Measurements from ENCODE around the gene EFNA5. TPM values are rescaled to one million over a fixed set of nuclear protein-coding genes. Genes with fewer than 3 reads are reported as not detected.

EFNA5 gene
- polyA plus RNA-seq, 1 donor (not counting 4 experiments of a cell fraction or from before 2014, with no cell fraction given) = 4.8 TPM

GRCh38 chr5:107331312-107331711 lies 339.4 kb downstream of the EFNA5 start:
- Histone ChIP-seq H2AFZ (ENCODE audit: control insufficient read depth, low read length) (no peak overlapping the region), H4K20me1 (ENCODE audit: control insufficient read depth, extremely low read depth, insufficient read depth, low read length) (no peaks in the 10 kb centered on the region), H3K4me3 (ENCODE audit: control insufficient read depth in 2 of 3, extremely low read depth in 1 of 3, insufficient read depth in 2 of 3, low read depth in 1 of 3, low read length in 3 of 3) (no peak overlapping the region), H3K79me2 (ENCODE audit: control insufficient read depth, insufficient read depth, low read length) (no peaks in the 10 kb centered on the region), H3K4me1 (ENCODE audit: control insufficient read depth, extremely low read depth, insufficient read depth, low read length) (peaks cover 7% of the 10 kb centered on the region), H3K36me3 (ENCODE audit: control insufficient read depth in 2 of 2, extremely low read depth in 1 of 2, insufficient read depth in 2 of 2, low read length in 2 of 2) (no peaks in the 10 kb centered on the region), H3K4me2 (ENCODE audit: control insufficient read depth, extremely low read depth, insufficient read depth, low read depth, low read length) (no peak overlapping the region), H3K27me3 (ENCODE audit: control insufficient read depth, extremely low read depth, insufficient read depth, low read length) (no peaks in the 10 kb centered on the region), H3K9me1 (ENCODE audit: control insufficient read depth, extremely low read depth, insufficient read depth, low read length) (no peaks in the 10 kb centered on the region), H3K9ac (ENCODE audit: control insufficient read depth, extremely low read depth, insufficient read depth, low read length) (no peak overlapping the region), H3K27ac (ENCODE audit: control insufficient read depth, insufficient read depth, low read length) (no peak overlapping the region), H3K9me3 (ENCODE audit: control insufficient read depth, low read depth, low read length) (no peaks in the 10 kb centered on the region)
- dilution Hi-C loops (cut with MboI; ENCODE audit: extremely low pct_ligation_motif_present, low sequenced_read_pairs) = no loop called here
- TF ChIP-seq CTCF (optimal IDR thresholded peaks at IDR 0.05 in 1 of 3, IDR thresholded peaks at IDR 0.05 in 1 of 3, conservative IDR thresholded peaks at IDR 0.05 in 1 of 3; ENCODE audit: extremely low read depth in 1 of 3, insufficient read depth in 2 of 3, low read length in 3 of 3) (no peak), EZH2 (IDR thresholded peaks at IDR 0.05; ENCODE audit: low read length) (no peak)
- no peak for FAIRE-seq
- no peak for DNase-seq (ENCODE audit: low read depth, low spot score)

GRCh38 chr5:107330903-107331302 lies 339.8 kb downstream of the EFNA5 start:
- H3K9ac ChIP-seq (ENCODE audit: control insufficient read depth, extremely low read depth, insufficient read depth, low read length) = no peak overlapping the region
- no peaks in the 10 kb centered on the region for H3K27me3 ChIP-seq (ENCODE audit: control insufficient read depth, extremely low read depth, insufficient read depth, low read length)
- no peak for FAIRE-seq
- no peaks in the 10 kb centered on the region for H3K36me3 ChIP-seq (ENCODE audit: control insufficient read depth in 2 of 2, extremely low read depth in 1 of 2, insufficient read depth in 2 of 2, low read length in 2 of 2)
- H2AFZ ChIP-seq (ENCODE audit: control insufficient read depth, low read length) = no peak overlapping the region
- no peaks in the 10 kb centered on the region for H3K9me3 ChIP-seq (ENCODE audit: control insufficient read depth, low read depth, low read length)
- H4K20me1 ChIP-seq (ENCODE audit: control insufficient read depth, extremely low read depth, insufficient read depth, low read length) = no peaks in the 10 kb centered on the region
- H3K79me2 ChIP-seq (ENCODE audit: control insufficient read depth, insufficient read depth, low read length) = no peaks in the 10 kb centered on the region
- dilution Hi-C loops (cut with MboI; ENCODE audit: extremely low pct_ligation_motif_present, low sequenced_read_pairs) = no loop called here
- H3K27ac ChIP-seq (ENCODE audit: control insufficient read depth, insufficient read depth, low read length) = no peak overlapping the region
- peaks cover 7% of the 10 kb centered on the region for H3K4me1 ChIP-seq (ENCODE audit: control insufficient read depth, extremely low read depth, insufficient read depth, low read length)
- H3K4me2 ChIP-seq (ENCODE audit: control insufficient read depth, extremely low read depth, insufficient read depth, low read depth, low read length) = no peak overlapping the region
- no peak overlapping the region for H3K4me3 ChIP-seq (ENCODE audit: control insufficient read depth in 2 of 3, extremely low read depth in 1 of 3, insufficient read depth in 2 of 3, low read depth in 1 of 3, low read length in 3 of 3)
- H3K9me1 ChIP-seq (ENCODE audit: control insufficient read depth, extremely low read depth, insufficient read depth, low read length) = no peaks in the 10 kb centered on the region
- no peak for TF ChIP-seq EZH2 (IDR thresholded peaks at IDR 0.05; ENCODE audit: low read length)
- TF ChIP-seq CTCF (optimal IDR thresholded peaks at IDR 0.05 in 1 of 3, IDR thresholded peaks at IDR 0.05 in 1 of 3, conservative IDR thresholded peaks at IDR 0.05 in 1 of 3; ENCODE audit: extremely low read depth in 1 of 3, insufficient read depth in 2 of 3, low read length in 3 of 3) = no peak
- DNase-seq (ENCODE audit: low read depth, low spot score) = no peak

Measured in keratinocyte (primary cell).